GM19023 (cell line): ENCODE measurements around the gene IGF1.

ENCODE experiments used
- ATAC-seq: cut with Tn5 transposase; IDR thresholded peaks from one replicate; pipeline ENCODE4 v1.9.1; 2021; ENCODE audit warnings: mild to moderate bottlenecking, moderate library complexity; ENCODE audit not compliant: unreplicated experiment

Gene IGF1

GRCh38 chr12:102480406-102480805 lies at the start of gene IGF1:
Gene IGF1, minus strand, starts transcription at chr12:102480563. Its CDS starts 182 bp downstream, at chr12:102480381.
- no peak for ATAC-seq

DNA sequence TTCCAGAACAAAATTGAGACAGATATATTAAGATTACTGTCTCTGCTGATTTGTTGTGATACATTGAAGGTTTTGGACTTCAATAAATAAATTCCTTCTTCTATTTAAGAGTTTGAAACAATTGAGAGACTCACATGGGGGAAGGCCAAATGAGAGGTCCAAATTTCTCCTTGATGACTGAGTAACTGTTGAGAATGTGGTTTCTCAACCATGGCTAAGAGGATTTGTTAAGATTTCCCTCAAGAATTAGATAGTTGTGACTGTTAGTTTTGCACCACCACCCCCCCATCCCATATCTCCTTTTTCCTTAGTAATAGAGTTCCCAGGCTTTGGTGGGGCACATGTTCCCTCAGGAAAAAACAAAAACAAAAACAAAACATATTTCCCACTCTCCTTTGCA lies 47.7 kb upstream of the IGF1 start:
- ATAC-seq, result no peak

DNA sequence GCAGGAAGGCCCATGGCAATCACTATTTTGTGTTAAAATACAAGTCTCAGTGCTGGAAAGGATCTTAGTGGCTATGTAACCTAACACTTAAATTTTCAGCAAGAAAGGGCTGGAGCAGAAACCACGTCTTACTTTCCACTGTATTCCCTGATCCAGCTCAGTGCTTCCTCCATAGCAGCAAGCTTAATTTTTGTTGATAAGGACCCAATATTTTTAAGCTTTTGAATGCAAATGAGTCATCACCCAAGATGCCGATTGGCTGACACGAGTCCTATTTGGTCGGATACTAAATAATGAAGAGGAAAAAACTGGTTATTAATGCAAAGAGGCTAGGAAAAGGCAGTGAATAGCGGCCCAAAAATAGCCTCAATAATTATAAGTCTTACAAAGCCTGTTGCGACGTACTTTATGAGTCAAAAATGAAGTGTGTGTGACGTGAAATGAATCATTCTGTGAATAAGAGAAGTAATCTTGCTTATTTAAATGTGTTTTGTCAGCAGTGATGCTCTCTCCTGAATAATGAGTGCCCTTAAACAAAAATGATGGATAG lies 46.9 kb upstream of the IGF1 start:
- ATAC-seq, result no peak

DNA sequence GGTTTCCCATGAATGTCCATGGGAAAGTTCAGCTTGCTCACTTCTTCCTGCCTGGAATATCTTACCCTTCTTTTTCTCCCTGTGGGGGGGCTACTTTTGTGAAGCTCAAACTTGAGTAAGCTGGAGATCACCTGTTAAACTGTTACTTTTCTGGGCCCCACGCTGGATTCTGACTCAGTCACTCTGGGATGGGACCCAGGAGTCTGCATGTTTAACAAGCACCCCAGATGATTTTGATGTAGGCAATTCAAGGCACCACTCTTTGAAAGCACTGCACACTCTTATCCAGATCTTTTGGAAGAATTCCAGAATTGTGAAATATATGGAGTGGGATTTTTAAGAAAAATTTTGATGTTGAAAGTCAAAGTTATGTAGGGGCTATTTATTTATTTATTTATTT lies 46.3 kb upstream of the IGF1 start:
- ATAC-seq, result no peak

DNA sequence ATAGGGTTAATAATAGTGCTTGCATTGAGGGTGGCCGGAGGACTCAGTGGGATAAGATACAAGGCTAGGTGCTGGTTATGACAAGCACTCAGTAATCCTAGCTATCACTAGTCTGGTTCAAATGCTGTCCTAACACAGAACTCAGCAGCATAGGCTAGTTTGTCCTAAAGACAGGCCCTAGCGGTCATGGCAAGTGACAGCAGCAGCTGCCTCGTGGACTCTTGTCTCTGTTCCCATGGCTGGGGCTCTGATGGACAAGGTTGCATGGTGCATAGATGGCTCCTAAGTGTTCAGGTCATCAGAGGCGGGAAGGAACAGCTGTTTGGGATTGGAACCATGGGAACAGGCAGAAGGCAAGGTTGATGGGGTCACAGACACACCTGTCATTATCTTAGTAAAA lies 42.4 kb upstream of the IGF1 start:
- ATAC-seq, result no peak

- ATAC-seq, result no peak
Measured at GRCh38 chr12:102521662-102522277, 41.4 kb upstream of the IGF1 start.

DNA sequence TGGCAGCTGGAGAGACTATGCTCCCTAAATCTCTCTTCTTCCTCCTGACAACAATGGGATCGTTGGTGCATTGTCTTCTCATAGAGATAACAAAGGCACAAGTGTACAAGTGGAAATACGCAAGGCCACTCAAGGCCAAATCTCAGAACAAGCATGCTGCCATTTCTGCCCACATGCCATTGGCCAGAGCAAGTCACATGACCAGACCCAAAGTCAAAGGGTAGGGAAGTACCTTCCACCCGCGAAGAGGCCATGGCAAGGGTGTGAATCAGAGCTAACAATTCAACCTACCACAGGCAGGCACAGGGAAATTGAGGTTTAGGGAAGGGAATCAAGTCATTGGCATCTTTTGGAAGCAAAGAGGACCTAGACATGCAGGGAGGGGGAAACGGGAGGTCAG lies 38.5 kb upstream of the IGF1 start:
- ATAC-seq, result no peak

GRCh38 chr12:102514696-102515095 lies 34.3 kb upstream of the IGF1 start:
- ATAC-seq, result no peak

GRCh38 chr12:102513739-102514138 lies 33.4 kb upstream of the IGF1 start:
- no peak for ATAC-seq

GRCh38 chr12:102513272-102513671 lies 32.9 kb upstream of the IGF1 start:
- peak; percentile 88 for ATAC-seq

DNA sequence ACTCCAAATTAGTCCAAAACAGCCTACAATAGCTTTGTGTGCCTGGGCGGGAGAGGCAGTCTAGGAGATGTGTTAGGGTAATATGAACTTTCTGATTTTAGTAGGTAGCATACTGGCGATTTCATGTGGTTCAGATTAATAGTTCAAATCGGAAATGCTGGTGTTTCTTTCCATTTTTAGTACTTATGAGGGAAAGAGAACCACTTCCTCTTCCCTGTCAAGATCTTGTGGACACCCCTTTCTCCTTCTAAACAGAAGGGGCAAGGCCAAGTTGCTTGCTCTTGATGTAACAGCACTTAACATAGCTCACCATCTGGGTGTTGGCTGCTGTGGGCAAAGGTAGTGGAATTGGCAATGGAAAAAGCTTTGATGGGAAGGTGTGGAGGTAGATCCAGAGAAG lies 32.2 kb upstream of the IGF1 start:
- ATAC-seq, result no peak

DNA sequence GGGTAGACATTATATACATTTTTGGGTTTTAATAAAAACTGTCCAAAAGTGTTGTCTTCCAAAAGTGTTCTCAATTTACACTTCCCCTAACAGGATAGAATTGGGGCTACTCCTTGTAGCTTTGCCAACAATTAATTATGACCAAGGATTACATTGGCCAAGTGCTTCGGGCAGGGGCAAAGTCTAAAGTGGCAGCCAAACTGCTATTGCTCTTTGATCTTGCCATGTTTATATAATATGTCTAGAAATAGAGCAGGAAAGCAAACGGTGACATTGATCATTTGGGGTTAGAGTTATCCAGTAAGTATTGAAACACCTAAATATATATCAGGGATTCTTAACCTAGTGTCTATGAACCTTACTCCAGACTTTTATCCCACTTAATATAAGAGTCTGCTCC lies 31.2 kb upstream of the IGF1 start:
- no peak for ATAC-seq

DNA sequence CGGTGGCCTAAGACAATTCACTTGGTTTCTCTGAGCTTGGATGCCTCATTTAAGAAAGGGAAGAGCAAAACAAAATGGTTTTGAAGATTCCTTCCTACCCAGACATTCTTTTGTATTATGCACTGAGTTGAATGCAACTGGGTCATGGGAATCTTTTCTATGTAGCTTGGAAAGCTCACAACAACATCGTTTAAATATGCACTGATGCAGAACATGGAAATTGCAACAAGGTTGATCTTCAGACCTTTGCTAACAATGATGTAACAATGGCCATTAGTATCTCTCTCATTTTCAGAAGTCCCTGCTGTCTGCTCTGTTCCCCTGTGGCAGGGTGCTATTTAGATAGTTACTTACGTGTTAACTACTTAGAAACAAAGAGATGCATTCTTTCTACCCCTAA lies 30.1 kb upstream of the IGF1 start:
- ATAC-seq, result no peak

GRCh38 chr12:102510031-102510430 lies 29.7 kb upstream of the IGF1 start:
- ATAC-seq, result no peak

DNA sequence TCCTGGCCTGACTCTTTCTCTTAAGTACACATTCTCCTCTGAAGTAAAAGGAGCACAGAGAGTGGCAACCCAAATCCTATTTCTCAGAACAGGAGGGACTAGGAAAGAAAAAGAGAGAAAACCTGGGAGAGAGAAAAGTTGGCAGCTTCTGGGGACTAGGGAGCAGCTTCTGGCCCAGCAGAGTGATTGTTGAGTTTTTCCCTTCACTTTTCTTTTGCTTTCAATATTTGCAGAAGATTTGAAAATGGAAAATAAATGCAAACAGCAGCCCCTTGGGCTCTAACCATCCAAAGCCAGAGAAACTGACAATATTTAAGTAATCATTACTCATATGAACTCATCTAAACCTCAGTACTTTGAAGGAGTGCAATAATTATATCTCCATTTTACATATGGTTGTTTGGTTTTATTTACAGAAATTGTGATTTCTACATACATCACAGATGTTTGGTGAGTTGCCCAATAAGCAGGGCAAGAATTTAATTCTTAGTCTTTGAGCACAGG lies 28.8 kb upstream of the IGF1 start:
- ATAC-seq, result no peak

GRCh38 chr12:102508052-102508451 lies 27.7 kb upstream of the IGF1 start:
- no peak for ATAC-seq

GRCh38 chr12:102507301-102507700 lies 26.9 kb upstream of the IGF1 start:
- ATAC-seq, result no peak

DNA sequence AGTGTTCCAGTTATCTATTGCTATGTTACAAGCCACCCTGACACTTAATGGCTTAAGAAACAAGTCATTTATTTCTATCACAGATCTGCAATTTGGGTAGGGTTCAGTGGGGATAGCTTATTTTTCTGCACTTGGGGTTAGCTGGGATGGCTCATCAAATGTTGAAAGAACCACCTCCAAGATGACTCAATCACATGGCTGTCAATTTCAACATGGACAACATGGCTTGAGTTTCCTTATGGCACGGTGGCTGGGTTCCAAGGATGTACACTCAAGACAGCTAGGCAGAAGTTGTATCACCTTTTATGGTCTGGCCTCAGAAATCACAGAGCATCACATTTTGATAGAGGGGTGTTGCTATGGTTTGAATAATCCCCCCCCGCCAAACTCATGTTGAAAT lies 24.5 kb upstream of the IGF1 start:
- ATAC-seq, result no peak

DNA sequence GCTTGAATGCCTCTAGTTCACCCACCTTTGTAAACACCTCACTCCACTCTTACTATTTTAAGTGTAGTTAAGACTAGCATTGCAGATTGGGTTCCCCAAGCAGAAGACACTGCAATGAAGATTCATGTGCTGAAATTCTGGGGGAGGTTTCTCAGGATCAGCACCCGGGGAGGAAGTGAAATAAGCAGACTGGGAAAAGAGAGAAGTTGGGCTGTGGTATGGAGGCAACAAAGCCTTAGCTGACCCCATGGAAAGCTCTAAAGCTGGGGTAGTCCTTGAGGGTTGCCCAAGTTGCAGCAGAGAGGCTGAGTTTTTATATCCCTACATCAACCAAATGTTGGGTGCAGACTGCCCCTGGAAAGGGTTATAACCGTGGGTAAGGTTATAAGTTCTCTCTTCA lies 23.9 kb upstream of the IGF1 start:
- ATAC-seq, result no peak

DNA sequence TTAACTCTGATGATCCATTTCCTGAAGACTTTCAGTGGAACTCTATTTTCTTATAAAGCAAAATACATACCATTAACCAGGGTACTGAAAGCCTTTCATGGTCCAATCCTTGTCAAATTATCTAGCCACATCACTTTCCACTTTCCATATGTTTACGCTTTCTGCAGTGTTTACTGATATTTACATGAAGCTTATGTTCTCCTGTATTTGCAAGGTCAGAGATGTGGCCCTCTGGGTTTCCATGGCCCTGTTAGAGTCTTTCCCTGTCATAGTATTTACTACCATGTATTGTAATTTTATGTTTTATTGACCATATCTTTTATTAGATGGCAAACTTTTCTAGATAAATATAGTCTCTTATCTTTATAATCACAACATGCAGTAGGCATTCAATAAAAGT lies 23.5 kb upstream of the IGF1 start:
- no peak for ATAC-seq

GRCh38 chr12:102503056-102503681 lies 22.8 kb upstream of the IGF1 start:
- peak; percentile 70 for ATAC-seq

GRCh38 chr12:102501773-102502172 lies 21.4 kb upstream of the IGF1 start:
- ATAC-seq, result no peak

DNA sequence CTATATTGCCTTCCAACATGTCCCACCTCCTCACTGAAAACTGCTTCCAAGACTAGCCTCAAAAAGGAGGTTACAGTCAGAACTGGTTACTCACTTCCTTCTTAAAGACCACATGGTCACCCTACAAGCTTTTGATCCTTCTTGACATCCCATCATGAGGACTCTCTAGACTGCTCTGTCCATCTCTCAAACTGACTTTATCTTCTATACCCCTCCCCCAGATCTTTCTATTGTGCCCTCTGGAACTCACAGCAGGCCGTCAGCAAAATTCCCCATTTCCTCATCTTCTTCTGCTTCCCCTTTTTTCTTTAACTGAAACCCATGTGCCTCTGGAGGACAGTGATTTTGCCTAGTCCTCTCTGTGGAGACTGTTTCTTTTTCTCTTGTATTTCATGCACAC lies 18.1 kb upstream of the IGF1 start:
- ATAC-seq, result no peak
